Natural killer cell (primary cell): Measurements from ENCODE around the gene ADAP1. TPM values are rescaled to one million over a fixed set of nuclear protein-coding genes. Genes with fewer than 3 reads are reported as not detected.

Experiments used
- ATAC-seq, 3 donors: fragments of 150-1000 bp in 2 of 3; fragments of 200-7000 bp in 1 of 3; cut with Tn5 transposase; 1 replicate in 1 of 3; 2 replicates in 2 of 3; pipeline ENCODE4 v1.10.0; 2021; ENCODE audit warnings: mild to moderate bottlenecking in 2 of 3, moderate library complexity in 2 of 3
- DNase-seq, 2 donors: peaks; one replicate each; pipeline versions ENCODE4 v3.0.0 to v3.0.0-alpha.2; 2013 to 2021; ENCODE audit warnings: mixed read lengths in 1 of 2
- H3K27ac ChIP-seq: one replicate; pipeline ENCODE4 v1.5.1; 2013; ENCODE audit warnings: mild to moderate bottlenecking, low read length
- H3K27me3 ChIP-seq: one replicate; pipeline ENCODE4 v1.6.1; 2013; ENCODE audit warnings: low read length; ENCODE audit not compliant: control insufficient read depth, insufficient read depth
- H3K36me3 ChIP-seq: one replicate; pipeline ENCODE4 v1.6.1; 2013; ENCODE audit warnings: low read length; ENCODE audit not compliant: control insufficient read depth, insufficient read depth
- H3K4me1 ChIP-seq: one replicate; pipeline ENCODE4 v1.6.1; 2013; ENCODE audit warnings: low read length; ENCODE audit not compliant: control insufficient read depth, insufficient read depth
- H3K4me3 ChIP-seq: one replicate; pipeline ENCODE4 v1.5.1; 2013; ENCODE audit warnings: low read length
- H3K9me3 ChIP-seq: one replicate; pipeline ENCODE4 v1.6.1; 2013; ENCODE audit warnings: low read length; ENCODE audit not compliant: control insufficient read depth, insufficient read depth
- H3K27ac Mint-ChIP-seq, 2 donors: one replicate each; pipeline ENCODE4 v1.8.0; 2022; ENCODE audit warnings: mild to moderate bottlenecking in 2 of 2, mixed read lengths in 2 of 2, moderate library complexity in 1 of 2
- H3K27me3 Mint-ChIP-seq, 2 donors: one replicate each; pipeline ENCODE4 v1.8.0; 2022; ENCODE audit warnings: low read depth in 2 of 2, mixed read lengths in 2 of 2
- H3K36me3 Mint-ChIP-seq: one replicate; pipeline ENCODE4 v1.8.0; 2022; ENCODE audit warnings: mixed read lengths
- H3K4me1 Mint-ChIP-seq, 2 donors: one replicate each; pipeline ENCODE4 v1.8.0; 2022; ENCODE audit warnings: mixed read lengths in 2 of 2
- H3K4me3 Mint-ChIP-seq: one replicate; pipeline ENCODE4 v1.8.0; 2022; ENCODE audit warnings: mild to moderate bottlenecking, moderate library complexity, mixed read lengths
- H3K9me3 Mint-ChIP-seq, 2 donors: one replicate each; pipeline ENCODE4 v1.8.0; 2022; ENCODE audit warnings: mixed read lengths in 2 of 2
- CTCF ChIP-seq: fragments of 200-600 bp; IDR thresholded peaks from one replicate; pipeline ENCODE4 v1.8.0; 2022; ENCODE audit warnings: antibody characterized with exemption
- WGBS: methylation state at CpG from one replicate; pipeline ENCODE4 v1.1.7; 2013; ENCODE audit warnings: missing lambda C conversion rate; ENCODE audit not compliant: insufficient coverage; 5-methylcytosine and 5-hydroxymethylcytosine counted together
- intact Hi-C: fragments of 100-400 bp; cut with micrococcal nuclease; formaldehyde crosslinking; loops from one replicate; pipeline ENCODE4 v1.14.2; 2022
- total RNA-seq, 4 donors: library from RNA; stranded (reverse); fragments of 120-200 nt in 1 of 4; gene quantifications; one replicate each; pipeline versions ENCODE4 v1.2.3 to v1.2.4, GENCODE V29; 2013 to 2022

The ADAP1 gene
- total RNA-seq, 3 donors from 2014 or later (not counting 1 experiment from before 2014, with no cell fraction given) = 87.2 to 117 (median 89.2) TPM

- H3K36me3 ChIP-seq = peaks cover 24% of the 10 kb centered on the region
- no peak for TF ChIP-seq CTCF
- no peaks in the 10 kb centered on the region for H3K9me3 ChIP-seq
- intact Hi-C loops = no loop called here
- no peak for DNase-seq
- H3K27ac Mint-ChIP-seq = no peak overlapping the region
- H3K27ac ChIP-seq = no peak overlapping the region
- peaks cover 3% of the 10 kb centered on the region for H3K4me1 ChIP-seq
- H3K27me3 ChIP-seq = no peaks in the 10 kb centered on the region
- H3K4me1 Mint-ChIP-seq = peaks cover 8 to 10% of the 10 kb centered on the region in 2 donors
- 93% methylated on average over 10 of the region's 14 CpGs for WGBS
- ATAC-seq = no peak
- no peaks in the 10 kb centered on the region for H3K9me3 Mint-ChIP-seq
- H3K27me3 Mint-ChIP-seq = no peaks in the 10 kb centered on the region
- H3K4me3 ChIP-seq = no peak overlapping the region
- no peaks in the 10 kb centered on the region for H3K36me3 Mint-ChIP-seq
- no peak overlapping the region for H3K4me3 Mint-ChIP-seq
Observed at GRCh38 chr7:869348-869747, 85.1 kb downstream of the ADAP1 start.

GRCh38 chr7:868189-868486 is 86.3 kb downstream of the ADAP1 start:
- intact Hi-C loops = no loop called here
- H3K36me3 Mint-ChIP-seq = no peaks in the 10 kb centered on the region
- H3K4me1 ChIP-seq = no peaks in the 10 kb centered on the region
- H3K4me1 Mint-ChIP-seq = peaks cover 2% of the 10 kb centered on the region in 2 donors
- peaks cover 24% of the 10 kb centered on the region for H3K36me3 ChIP-seq
- no peak for DNase-seq
- no peak overlapping the region for H3K27ac ChIP-seq
- TF ChIP-seq CTCF = no peak
- H3K27ac Mint-ChIP-seq = no peak overlapping the region
- ATAC-seq = no peak
- no peak overlapping the region for H3K4me3 ChIP-seq
- WGBS = 97% methylated on average over 17 of the region's 17 CpGs
- no peaks in the 10 kb centered on the region for H3K27me3 Mint-ChIP-seq
- no peaks in the 10 kb centered on the region for H3K9me3 ChIP-seq
- H3K9me3 Mint-ChIP-seq = no peaks in the 10 kb centered on the region
- H3K4me3 Mint-ChIP-seq = no peak overlapping the region
- H3K27me3 ChIP-seq = no peaks in the 10 kb centered on the region

GRCh38 chr7:867406-868188 is 86.9 kb downstream of the ADAP1 start:
- no peak for ATAC-seq
- no peak overlapping the region for H3K27ac ChIP-seq
- H3K36me3 ChIP-seq = peaks cover 24% of the 10 kb centered on the region
- Mint-ChIP-seq H3K27ac (no peak overlapping the region), H3K36me3 (no peaks in the 10 kb centered on the region), H3K4me1 (no peaks in the 10 kb centered on the region), H3K9me3 (no peaks in the 10 kb centered on the region), H3K4me3 (no peak overlapping the region), H3K27me3 (no peaks in the 10 kb centered on the region)
- 95% methylated on average over 22 of the region's 22 CpGs for WGBS
- H3K4me3 ChIP-seq = no peak overlapping the region
- H3K27me3 ChIP-seq = no peaks in the 10 kb centered on the region
- H3K9me3 ChIP-seq = no peaks in the 10 kb centered on the region
- no peaks in the 10 kb centered on the region for H3K4me1 ChIP-seq
- intact Hi-C loops = no loop called here
- TF ChIP-seq CTCF = no peak
- DNase-seq = no peak

GRCh38 chr7:867001-867405 is 87.5 kb downstream of the ADAP1 start:
- intact Hi-C loops = no loop called here
- H3K36me3 ChIP-seq = peaks cover 23% of the 10 kb centered on the region
- Mint-ChIP-seq H3K36me3 (no peaks in the 10 kb centered on the region), H3K27ac (no peak overlapping the region), H3K27me3 (no peaks in the 10 kb centered on the region), H3K4me3 (no peak overlapping the region), H3K4me1 (no peaks in the 10 kb centered on the region), H3K9me3 (no peaks in the 10 kb centered on the region)
- H3K4me1 ChIP-seq = no peaks in the 10 kb centered on the region
- DNase-seq = no peak
- no peak overlapping the region for H3K4me3 ChIP-seq
- no peak for ATAC-seq
- WGBS = 97% methylated on average over 18 of the region's 18 CpGs
- no peak overlapping the region for H3K27ac ChIP-seq
- TF ChIP-seq CTCF = no peak
- H3K9me3 ChIP-seq = no peaks in the 10 kb centered on the region
- H3K27me3 ChIP-seq = no peaks in the 10 kb centered on the region
